GM12878 (cell line): ENCODE results near the gene VMP1.

Experiments
- MTA3 ChIP-seq: IDR thresholded peaks from 2 replicates; pipeline ENCODE4 v1.6.1; 2012; ENCODE audit warnings: low read length, inconsistent platforms, borderline replicate concordance
- NFIC ChIP-seq: IDR thresholded peaks from 2 replicates; pipeline ENCODE4 v1.6.1; 2012; ENCODE audit warnings: low read depth, mild to moderate bottlenecking, inconsistent platforms, low read length, moderate library complexity
- POLR2A ChIP-seq: IDR thresholded peaks from 2 replicates; pipeline ENCODE4 v1.6.1; 2011; ENCODE audit warnings: low read depth, mild to moderate bottlenecking, low read length
- POLR2AphosphoS5 ChIP-seq: IDR thresholded peaks from 2 replicates; pipeline ENCODE4 v1.6.1; 2011; ENCODE audit warnings: mild to moderate bottlenecking, low read length, inconsistent platforms
- RAD21 ChIP-seq: IDR thresholded peaks from 2 replicates; pipeline ENCODE4 v1.6.1; 2011; ENCODE audit warnings: mild to moderate bottlenecking, low read depth, low read length, moderate library complexity; ENCODE audit not compliant: insufficient read depth
- SP1 ChIP-seq: IDR thresholded peaks from one replicate; pipeline ENCODE4 v1.6.1; 2011; ENCODE audit warnings: low read depth, low read length
- STAT3 ChIP-seq: IDR thresholded peaks from 2 replicates; pipeline ENCODE4 v1.6.1; 2011; ENCODE audit warnings: low read depth, low read length, improper control_type of control experiment
- SUZ12 ChIP-seq: fragments of 200-600 bp; sonication (generic); IDR thresholded peaks from one replicate; pipeline ENCODE4 v1.6.1; 2018; ENCODE audit warnings: antibody characterized with exemption, mild to moderate bottlenecking; ENCODE audit not compliant: unreplicated experiment
- ZNF274 ChIP-seq: IDR thresholded peaks from one replicate; pipeline ENCODE4 v1.8.0; 2011; ENCODE audit not compliant: insufficient read length, insufficient read depth
- TF ChIP-seq, protein P1 (sequence below), 3 experiments: IDR thresholded peaks in 2 of 3; conservative IDR thresholded peaks in 1 of 3; 2 replicates each; pipeline ENCODE4 v1.5.1; 2011; ENCODE audit warnings: low read depth in 3 of 3, low read length in 3 of 3, mild to moderate bottlenecking in 3 of 3, control low read depth in 2 of 3, moderate library complexity in 2 of 3, inconsistent platforms in 1 of 3, mixed read lengths in 1 of 3; ENCODE audit not compliant: control insufficient read depth in 2 of 3, insufficient read depth in 1 of 3; ENCODE audit errors: extremely low read depth in 1 of 3
- TF ChIP-seq, protein P2 (sequence below): IDR thresholded peaks from 2 replicates; pipeline ENCODE4 v1.6.1; 2012; ENCODE audit warnings: improper control_type of control experiment, low read depth, low read length; ENCODE audit not compliant: insufficient replicate concordance

DNA sequence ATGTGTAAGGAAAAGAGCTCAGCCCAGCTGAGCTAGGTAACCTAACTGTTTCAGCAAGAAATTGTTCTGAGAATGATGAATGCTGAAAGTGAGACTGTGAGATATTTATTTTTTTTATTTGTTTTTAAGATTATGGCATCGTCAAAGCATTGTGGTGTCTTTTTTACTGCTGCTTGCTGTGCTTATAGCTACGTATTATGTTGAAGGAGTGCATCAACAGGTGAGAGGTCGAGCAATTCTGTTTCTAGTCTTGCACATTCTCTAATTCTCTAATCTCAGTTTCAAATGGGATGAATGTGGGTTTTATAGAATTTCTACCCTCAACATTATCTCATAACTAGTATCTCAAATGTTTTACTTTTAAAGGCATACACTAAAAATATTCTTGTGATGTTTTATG is 29.9 kb downstream of the VMP1 start:
- TF ChIP-seq, protein P1, sequence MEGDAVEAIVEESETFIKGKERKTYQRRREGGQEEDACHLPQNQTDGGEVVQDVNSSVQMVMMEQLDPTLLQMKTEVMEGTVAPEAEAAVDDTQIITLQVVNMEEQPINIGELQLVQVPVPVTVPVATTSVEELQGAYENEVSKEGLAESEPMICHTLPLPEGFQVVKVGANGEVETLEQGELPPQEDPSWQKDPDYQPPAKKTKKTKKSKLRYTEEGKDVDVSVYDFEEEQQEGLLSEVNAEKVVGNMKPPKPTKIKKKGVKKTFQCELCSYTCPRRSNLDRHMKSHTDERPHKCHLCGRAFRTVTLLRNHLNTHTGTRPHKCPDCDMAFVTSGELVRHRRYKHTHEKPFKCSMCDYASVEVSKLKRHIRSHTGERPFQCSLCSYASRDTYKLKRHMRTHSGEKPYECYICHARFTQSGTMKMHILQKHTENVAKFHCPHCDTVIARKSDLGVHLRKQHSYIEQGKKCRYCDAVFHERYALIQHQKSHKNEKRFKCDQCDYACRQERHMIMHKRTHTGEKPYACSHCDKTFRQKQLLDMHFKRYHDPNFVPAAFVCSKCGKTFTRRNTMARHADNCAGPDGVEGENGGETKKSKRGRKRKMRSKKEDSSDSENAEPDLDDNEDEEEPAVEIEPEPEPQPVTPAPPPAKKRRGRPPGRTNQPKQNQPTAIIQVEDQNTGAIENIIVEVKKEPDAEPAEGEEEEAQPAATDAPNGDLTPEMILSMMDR (IDR thresholded peaks at IDR 0.05 in 2 of 3, conservative IDR thresholded peaks at IDR 0.05 in 1 of 3; ENCODE audit: control insufficient read depth in 2 of 3, extremely low read depth in 1 of 3, insufficient read depth in 1 of 3, low read depth in 3 of 3, low read length in 3 of 3), result no peak
- TF ChIP-seq RAD21, result no peak
- TF ChIP-seq, protein P2, sequence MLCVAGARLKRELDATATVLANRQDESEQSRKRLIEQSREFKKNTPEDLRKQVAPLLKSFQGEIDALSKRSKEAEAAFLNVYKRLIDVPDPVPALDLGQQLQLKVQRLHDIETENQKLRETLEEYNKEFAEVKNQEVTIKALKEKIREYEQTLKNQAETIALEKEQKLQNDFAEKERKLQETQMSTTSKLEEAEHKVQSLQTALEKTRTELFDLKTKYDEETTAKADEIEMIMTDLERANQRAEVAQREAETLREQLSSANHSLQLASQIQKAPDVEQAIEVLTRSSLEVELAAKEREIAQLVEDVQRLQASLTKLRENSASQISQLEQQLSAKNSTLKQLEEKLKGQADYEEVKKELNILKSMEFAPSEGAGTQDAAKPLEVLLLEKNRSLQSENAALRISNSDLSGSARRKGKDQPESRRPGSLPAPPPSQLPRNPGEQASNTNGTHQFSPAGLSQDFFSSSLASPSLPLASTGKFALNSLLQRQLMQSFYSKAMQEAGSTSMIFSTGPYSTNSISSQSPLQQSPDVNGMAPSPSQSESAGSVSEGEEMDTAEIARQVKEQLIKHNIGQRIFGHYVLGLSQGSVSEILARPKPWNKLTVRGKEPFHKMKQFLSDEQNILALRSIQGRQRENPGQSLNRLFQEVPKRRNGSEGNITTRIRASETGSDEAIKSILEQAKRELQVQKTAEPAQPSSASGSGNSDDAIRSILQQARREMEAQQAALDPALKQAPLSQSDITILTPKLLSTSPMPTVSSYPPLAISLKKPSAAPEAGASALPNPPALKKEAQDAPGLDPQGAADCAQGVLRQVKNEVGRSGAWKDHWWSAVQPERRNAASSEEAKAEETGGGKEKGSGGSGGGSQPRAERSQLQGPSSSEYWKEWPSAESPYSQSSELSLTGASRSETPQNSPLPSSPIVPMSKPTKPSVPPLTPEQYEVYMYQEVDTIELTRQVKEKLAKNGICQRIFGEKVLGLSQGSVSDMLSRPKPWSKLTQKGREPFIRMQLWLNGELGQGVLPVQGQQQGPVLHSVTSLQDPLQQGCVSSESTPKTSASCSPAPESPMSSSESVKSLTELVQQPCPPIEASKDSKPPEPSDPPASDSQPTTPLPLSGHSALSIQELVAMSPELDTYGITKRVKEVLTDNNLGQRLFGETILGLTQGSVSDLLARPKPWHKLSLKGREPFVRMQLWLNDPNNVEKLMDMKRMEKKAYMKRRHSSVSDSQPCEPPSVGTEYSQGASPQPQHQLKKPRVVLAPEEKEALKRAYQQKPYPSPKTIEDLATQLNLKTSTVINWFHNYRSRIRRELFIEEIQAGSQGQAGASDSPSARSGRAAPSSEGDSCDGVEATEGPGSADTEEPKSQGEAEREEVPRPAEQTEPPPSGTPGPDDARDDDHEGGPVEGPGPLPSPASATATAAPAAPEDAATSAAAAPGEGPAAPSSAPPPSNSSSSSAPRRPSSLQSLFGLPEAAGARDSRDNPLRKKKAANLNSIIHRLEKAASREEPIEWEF, result no peak
- no peak for TF ChIP-seq POLR2A
- no peak for TF ChIP-seq SP1
- TF ChIP-seq NFIC, result no peak
- no peak for TF ChIP-seq ZNF274
- TF ChIP-seq SUZ12, result no peak
- TF ChIP-seq MTA3, result no peak
- TF ChIP-seq POLR2AphosphoS5, result no peak
- TF ChIP-seq STAT3, result no peak
